ENCODE results near the gene ATP1A1.

Gene ATP1A1

GRCh38 chr1:116375148-116375886 is 2.3 kb downstream of the ATP1A1 start:
- no peak for DNase-seq (ENCODE audit: low read depth)
- peak overlapping the region; percentile 73 for H3K4me3 ChIP-seq (ENCODE audit: low read depth, low read length)
- TF ChIP-seq CTCF (IDR thresholded peaks at IDR 0.05; ENCODE audit: control insufficient read depth, extremely low read depth, insufficient read depth), result no peak

GRCh38 chr1:116375887-116376728 is 3.1 kb downstream of the ATP1A1 start:
- DNase-seq (ENCODE audit: low read depth), result peak; percentile 59
- H3K4me3 ChIP-seq (ENCODE audit: low read depth, low read length), result peak overlapping the region; percentile 73
- TF ChIP-seq CTCF (IDR thresholded peaks at IDR 0.05; ENCODE audit: control insufficient read depth, extremely low read depth, insufficient read depth), result no peak

GRCh38 chr1:116376729-116377086 is 3.7 kb downstream of the ATP1A1 start:
- DNase-seq (ENCODE audit: low read depth), result no peak
- no peak for TF ChIP-seq CTCF (IDR thresholded peaks at IDR 0.05; ENCODE audit: control insufficient read depth, extremely low read depth, insufficient read depth)
- H3K4me3 ChIP-seq (ENCODE audit: low read depth, low read length), result 0 out of 2 replicates have a peak overlapping the region, but pooled peaks have one; percentile 73

- no peak for TF ChIP-seq CTCF (IDR thresholded peaks at IDR 0.05; ENCODE audit: control insufficient read depth, extremely low read depth, insufficient read depth)
- DNase-seq (ENCODE audit: low read depth), result peak; percentile 66
- peak overlapping the region; percentile 25 for H3K4me3 ChIP-seq (ENCODE audit: low read depth, low read length)
These were observed 4.8 kb downstream of the ATP1A1 start for GRCh38 chr1:116377541-116378529.

GRCh38 chr1:116379057-116379630 is 6.1 kb downstream of the ATP1A1 start:
- DNase-seq (ENCODE audit: low read depth), result no peak
- no peak overlapping the region for H3K4me3 ChIP-seq (ENCODE audit: low read depth, low read length)
- TF ChIP-seq CTCF (IDR thresholded peaks at IDR 0.05; ENCODE audit: control insufficient read depth, extremely low read depth, insufficient read depth), result no peak

All from LNCaP clone FGC (cell line).